Measurements from ENCODE around the gene ALMS1. TPM values are rescaled to one million over a fixed set of nuclear protein-coding genes. Genes with fewer than 3 reads are reported as not detected.
"Not testable (repeated sequence)": the region's sequence is repeated elsewhere in the genome, so short reads cannot be mapped to it uniquely, and the experiment has no call there.

The ALMS1 gene
- total and polyA plus RNA-seq, 2 of the 4 experiments (the other 2 are of a cell fraction), result 20.8 to 52.8 TPM

- dilution Hi-C loops (cut with HindIII; ENCODE audit: low sequenced_read_pairs, unreplicated experiment); H3K56ac ChIP-seq (ENCODE audit: extremely low read depth, insufficient read depth, low read length); POLR2A ChIA-PET (ENCODE audit: unreplicated experiment); H2BK15ac ChIP-seq (ENCODE audit: low read depth, low read length); H3K4me2 ChIP-seq (ENCODE audit: low read depth, low read length); H2BK5ac ChIP-seq (ENCODE audit: low read depth, low read length, poor library complexity, severe bottlenecking); H2AK5ac ChIP-seq (ENCODE audit: low read depth, low read length); H3K79me1 ChIP-seq (ENCODE audit: low read depth in 1 of 2, low read length in 2 of 2); H4K20me1 ChIP-seq (ENCODE audit: insufficient read depth, low read length); H3K23ac ChIP-seq (ENCODE audit: low read depth, low read length); H3K9me3 ChIP-seq (ENCODE audit: control insufficient read depth, insufficient read depth, low read length); H3K4ac ChIP-seq (ENCODE audit: low read depth, low read length); H3K27ac ChIP-seq (ENCODE audit: insufficient read depth, low read length); H2AK9ac ChIP-seq (replicated peaks; ENCODE audit: low read depth, low read length, poor library complexity); H4K5ac ChIP-seq (ENCODE audit: low read depth, low read length); H3K18ac ChIP-seq (ENCODE audit: low read depth, low read length); intact Hi-C loops (cut with micrococcal nuclease); H3K27me3 ChIP-seq (ENCODE audit: control insufficient read depth, insufficient read depth, low read length); in situ Hi-C loops (cut with MboI; ENCODE audit: low sequenced_read_pairs); H4K91ac ChIP-seq (ENCODE audit: insufficient read depth, low read depth, low read length); H2AFZ ChIP-seq (replicated peaks; ENCODE audit: low read length, poor library complexity); H2BK120ac ChIP-seq (ENCODE audit: low read depth, low read length); H3K4me3 ChIP-seq (ENCODE audit: insufficient read depth, low read depth, low read length); H3K9ac ChIP-seq (ENCODE audit: low read depth, low read length); H3K14ac ChIP-seq (replicated peaks; ENCODE audit: low read depth, low read length); H3K4me1 ChIP-seq (ENCODE audit: control insufficient read depth, insufficient read depth, low read length); BruUV-seq (replicated peaks); H2BK20ac ChIP-seq (ENCODE audit: low read depth, low read length); H3K9me1 ChIP-seq (ENCODE audit: insufficient read depth, low read length); H4K8ac ChIP-seq (ENCODE audit: low read depth in 2 of 2, low read length in 2 of 2); DNase-seq; H3K36me3 ChIP-seq (ENCODE audit: control insufficient read depth, insufficient read depth, low read length): not testable (repeated sequence)
- peak; percentile 37 for TF ChIP-seq CTCF (conservative IDR thresholded peaks at IDR 0.05; ENCODE audit: low read depth, low read length)
- peak; percentile 94 for ATAC-seq (ENCODE audit: low read depth)
- WGBS, 2 experiments (ENCODE audit: extremely low coverage in 2 of 2, insufficient read length in 1 of 2), result no CpG with 5 or more reads among the region's 2 CpGs
- CTCF ChIA-PET, result interaction anchor here (0.6 kb wide), 1 partner anchor 1180 kb away, joined by 4 read pairs; no protein-coding TSS in a partner anchor
Observed at GRCh38 chr2:73630662-73631266, 245.1 kb downstream of the ALMS1 start.

- H4K91ac ChIP-seq (ENCODE audit: insufficient read depth, low read depth, low read length); CTCF ChIA-PET: not testable (repeated sequence)
Observed at GRCh38 chr2:73636977-73637376, 251.3 kb downstream of the ALMS1 start.

More at GRCh38 chr2:73636977-73637376, 251.3 kb downstream of the ALMS1 start:
- H3K9me1 ChIP-seq (ENCODE audit: insufficient read depth, low read length); H2BK20ac ChIP-seq (ENCODE audit: low read depth, low read length); DNase-seq; H3K36me3 ChIP-seq (ENCODE audit: control insufficient read depth, insufficient read depth, low read length); H3K4ac ChIP-seq (ENCODE audit: low read depth, low read length); in situ Hi-C loops (cut with MboI; ENCODE audit: low sequenced_read_pairs); H3K18ac ChIP-seq (ENCODE audit: low read depth, low read length); intact Hi-C loops (cut with micrococcal nuclease); H3K27ac ChIP-seq (ENCODE audit: insufficient read depth, low read length); H2AK9ac ChIP-seq (replicated peaks; ENCODE audit: low read depth, low read length, poor library complexity); H2BK120ac ChIP-seq (ENCODE audit: low read depth, low read length); BruUV-seq (replicated peaks); H3K4me3 ChIP-seq (ENCODE audit: insufficient read depth, low read depth, low read length); H3K4me1 ChIP-seq (ENCODE audit: control insufficient read depth, insufficient read depth, low read length); H3K14ac ChIP-seq (replicated peaks; ENCODE audit: low read depth, low read length); H2BK15ac ChIP-seq (ENCODE audit: low read depth, low read length); H3K9me3 ChIP-seq (ENCODE audit: control insufficient read depth, insufficient read depth, low read length); H3K79me1 ChIP-seq (ENCODE audit: low read depth in 1 of 2, low read length in 2 of 2); H3K56ac ChIP-seq (ENCODE audit: extremely low read depth, insufficient read depth, low read length); H3K27me3 ChIP-seq (ENCODE audit: control insufficient read depth, insufficient read depth, low read length); H4K20me1 ChIP-seq (ENCODE audit: insufficient read depth, low read length); H3K4me2 ChIP-seq (ENCODE audit: low read depth, low read length); H3K9ac ChIP-seq (ENCODE audit: low read depth, low read length); H2AK5ac ChIP-seq (ENCODE audit: low read depth, low read length); dilution Hi-C loops (cut with HindIII; ENCODE audit: low sequenced_read_pairs, unreplicated experiment); H2BK5ac ChIP-seq (ENCODE audit: low read depth, low read length, poor library complexity, severe bottlenecking); POLR2A ChIA-PET (ENCODE audit: unreplicated experiment); H3K23ac ChIP-seq (ENCODE audit: low read depth, low read length); H4K5ac ChIP-seq (ENCODE audit: low read depth, low read length); H4K8ac ChIP-seq (ENCODE audit: low read depth in 2 of 2, low read length in 2 of 2); ATAC-seq (ENCODE audit: low read depth); H2AFZ ChIP-seq (replicated peaks; ENCODE audit: low read length, poor library complexity): not testable (repeated sequence)

All from IMR-90 (cell line).